ENCODE results near the gene ZC2HC1B. TPM values are rescaled to one million over a fixed set of nuclear protein-coding genes. Genes with fewer than 3 reads are reported as not detected.

ZC2HC1B gene
- total and polyA plus RNA-seq, 2 of the 8 experiments (the other 6 are each of a cell fraction or from before 2014, with no cell fraction given), result not detected

- TF ChIP-seq HDAC6 (IDR thresholded peaks at IDR 0.05; ENCODE audit: low read depth, low read length), result no peak
- TF ChIP-seq EGR1 (IDR thresholded peaks at IDR 0.05; ENCODE audit: borderline replicate concordance, low read depth, low read length), result no peak
- no peak for TF ChIP-seq PHF8 (conservative IDR thresholded peaks at IDR 0.05; ENCODE audit: low read depth, low read length)
Observed at GRCh38 chr6:143963158-143963919, 99.1 kb downstream of the ZC2HC1B start (continued).
